Activated T-cell treated with anti-CD3 and anti-CD28 coated beads for 4 hours (primary cell): Measurements from ENCODE around the gene LGMN.
"Not testable (repeated sequence)": the region's sequence is repeated elsewhere in the genome, so short reads cannot be mapped to it uniquely, and the experiment has no call there.

Experiments
- DNase-seq: peaks from one replicate; pipeline ENCODE4 v3.0.0-alpha.2; 2020

The LGMN gene

GRCh38 chr14:92748259-92749016, at the start of gene LGMN:
LGMN (minus strand) TSS chr14:92748627; CDS start chr14:92732786, 15,841 bp downstream.
- DNase-seq = peak; percentile 75

- no peak for DNase-seq
These were observed 46.5 kb upstream of the LGMN start for GRCh38 chr14:92794961-92795360.

DNA sequence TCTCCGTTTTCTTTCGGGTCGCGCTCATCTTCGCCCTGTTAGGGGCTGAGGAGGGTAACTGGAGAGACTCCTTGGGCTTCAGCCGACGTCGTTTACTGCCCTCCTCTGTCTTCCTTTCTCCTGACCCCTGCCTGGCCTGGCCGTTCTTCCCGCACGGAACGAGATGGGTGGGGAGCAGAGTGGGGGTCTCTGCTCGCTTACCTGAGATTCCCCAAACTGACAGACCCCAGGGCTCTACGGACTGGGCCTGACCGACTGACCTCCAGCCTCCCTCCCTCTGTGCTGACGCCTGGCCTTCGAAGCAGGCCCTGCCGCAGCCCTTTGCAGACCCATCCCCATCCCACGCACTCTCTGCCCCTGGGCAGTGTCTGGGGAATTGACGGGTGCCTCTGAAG, 46.1 kb upstream of the LGMN start:
- no peak for DNase-seq

GRCh38 chr14:92793709-92794546, 45.5 kb upstream of the LGMN start, which contains the start of gene GOLGA5:
GOLGA5 (plus strand) TSS chr14:92794305; CDS start chr14:92797438, 3,133 bp downstream.
- peak; percentile 97 for DNase-seq

DNA sequence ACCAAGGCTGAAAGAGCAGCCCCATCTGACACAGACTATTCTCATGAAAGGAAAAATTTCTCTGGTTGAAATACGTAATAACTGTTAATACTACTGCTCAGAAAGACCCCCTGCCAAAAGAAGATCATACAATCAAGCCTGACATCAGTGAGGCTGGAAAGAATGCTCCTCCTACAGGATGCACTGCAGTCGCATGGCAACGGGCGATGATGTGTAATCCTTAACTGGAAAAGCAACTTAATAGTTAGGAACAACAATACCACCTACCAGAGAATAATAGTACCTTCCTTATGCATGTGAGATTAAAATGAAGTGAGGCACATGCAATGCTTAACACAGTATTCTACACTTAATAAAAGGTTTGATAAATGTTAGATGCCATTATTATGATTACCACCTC, 44.5 kb upstream of the LGMN start:
- DNase-seq = no peak

GRCh38 chr14:92789457-92790089, 41.1 kb upstream of the LGMN start:
- no peak for DNase-seq

DNA sequence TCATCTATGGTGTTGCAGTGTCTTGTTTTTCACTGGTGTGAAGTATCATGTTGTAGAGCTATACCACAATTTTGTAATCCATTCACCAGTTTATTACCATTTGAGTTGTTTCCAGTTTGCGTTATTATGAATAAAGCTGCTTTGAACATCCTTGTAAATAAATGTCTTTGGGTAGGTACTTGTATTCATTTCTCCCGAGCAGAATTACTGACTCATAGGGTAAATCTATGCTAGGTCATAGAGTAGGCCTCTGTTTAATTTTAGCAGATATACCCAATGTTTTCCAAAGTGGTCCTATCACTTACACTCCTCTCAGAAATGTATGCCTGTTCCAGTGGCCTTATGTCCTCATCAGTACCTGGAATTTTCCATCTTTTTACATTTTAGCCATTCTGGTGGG, 39.1 kb upstream of the LGMN start:
- no peak for DNase-seq

DNA sequence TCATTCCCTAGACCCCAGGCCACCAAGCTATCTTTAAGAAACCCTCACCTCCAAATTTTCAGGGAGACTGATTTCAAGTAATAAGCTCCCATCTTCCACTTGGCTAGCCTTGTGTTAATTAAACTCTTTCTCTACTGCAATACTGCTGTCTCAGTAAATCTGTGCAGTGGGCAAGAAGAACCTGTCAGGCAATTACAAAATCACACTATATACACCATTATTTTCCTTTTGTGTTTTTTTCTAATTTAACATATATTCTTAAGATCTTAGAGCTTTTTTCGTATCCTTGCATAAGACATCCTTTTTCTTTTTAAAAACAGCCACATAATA, 38.0 kb upstream of the LGMN start:
- DNase-seq = no peak

DNA sequence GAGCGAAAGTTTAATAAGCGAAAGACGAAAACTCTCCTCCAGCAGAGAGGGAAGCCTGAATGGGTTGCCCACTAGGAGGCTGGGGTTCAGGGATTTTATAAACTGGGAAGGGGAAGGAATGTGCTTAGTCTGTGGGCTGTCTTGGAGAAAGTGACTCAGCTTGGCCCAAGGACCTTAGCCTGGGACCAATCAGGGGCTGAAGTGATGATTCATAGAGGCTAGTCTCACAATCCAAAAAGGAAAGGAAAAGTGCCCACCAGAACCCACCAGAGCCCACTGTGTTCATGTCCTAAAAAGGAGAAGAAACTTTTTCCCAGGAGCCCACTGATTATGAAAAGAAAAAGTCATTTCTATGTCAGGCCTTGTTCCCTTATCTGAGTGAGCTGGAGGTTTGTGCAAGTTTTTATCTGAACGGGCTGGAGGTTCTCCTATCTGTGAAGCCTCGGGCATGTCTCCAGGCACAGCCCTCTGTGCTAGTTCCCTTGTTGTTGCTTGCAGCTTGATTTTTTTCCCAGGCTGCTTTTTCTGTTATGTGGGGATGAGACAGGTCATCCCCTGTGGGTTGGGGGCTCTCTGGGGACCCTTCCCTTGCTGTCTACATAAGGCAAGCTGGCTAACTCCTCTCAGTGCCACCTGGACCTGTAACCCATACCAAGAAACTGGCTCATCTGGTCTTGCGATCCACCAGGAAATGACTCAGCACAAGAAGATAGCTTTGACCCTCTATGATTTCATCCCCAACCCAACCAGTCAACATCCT, 37.4 kb upstream of the LGMN start:
- no peak for DNase-seq

DNA sequence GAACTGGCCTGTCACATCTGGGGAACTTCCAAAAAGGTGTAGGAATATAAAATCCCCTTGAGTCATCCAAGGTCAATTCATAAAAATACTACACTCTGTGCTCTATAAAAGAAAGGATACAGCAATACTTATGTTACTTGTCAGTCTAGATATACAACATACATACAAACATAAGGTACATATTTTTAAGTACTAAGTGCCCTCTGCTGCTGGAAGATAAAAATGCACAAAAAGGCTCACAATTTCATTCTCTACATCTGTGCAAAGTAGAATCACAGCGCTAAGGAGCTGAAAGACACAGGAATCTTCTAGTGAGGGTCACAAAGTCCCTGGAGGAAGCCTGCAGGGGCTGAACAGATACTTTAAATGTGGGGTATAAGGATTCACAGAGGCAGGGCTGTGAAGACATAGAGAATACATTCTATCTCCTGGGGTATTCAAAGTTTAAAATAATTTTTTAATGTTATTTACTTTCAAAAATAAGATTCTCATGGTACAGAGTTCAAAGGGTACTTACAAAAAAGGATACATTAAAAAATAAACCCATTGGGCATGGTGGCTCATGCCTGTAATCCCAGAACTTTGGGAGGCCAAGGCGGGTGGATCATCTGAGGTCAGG, 35.5 kb upstream of the LGMN start:
- peak; percentile 24 for DNase-seq

DNA sequence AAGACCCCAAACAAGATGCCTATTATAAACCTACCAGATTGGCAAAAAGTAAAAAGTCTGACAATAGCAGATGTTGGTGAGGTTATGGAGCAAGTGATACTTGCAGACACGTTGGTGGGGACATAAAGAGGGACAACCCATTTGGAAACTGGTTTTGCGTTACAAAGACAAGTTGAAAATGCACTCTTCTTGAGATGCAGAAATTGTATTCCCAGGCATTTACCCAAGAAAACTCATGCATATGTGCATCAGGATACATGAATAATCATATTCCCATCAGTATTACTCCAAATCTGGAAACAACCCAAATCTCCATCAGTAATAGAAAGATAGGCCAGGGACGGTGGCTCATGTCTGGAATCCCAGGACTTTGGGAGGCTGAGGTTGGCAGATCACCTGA, 32.9 kb upstream of the LGMN start:
- no peak for DNase-seq

DNA sequence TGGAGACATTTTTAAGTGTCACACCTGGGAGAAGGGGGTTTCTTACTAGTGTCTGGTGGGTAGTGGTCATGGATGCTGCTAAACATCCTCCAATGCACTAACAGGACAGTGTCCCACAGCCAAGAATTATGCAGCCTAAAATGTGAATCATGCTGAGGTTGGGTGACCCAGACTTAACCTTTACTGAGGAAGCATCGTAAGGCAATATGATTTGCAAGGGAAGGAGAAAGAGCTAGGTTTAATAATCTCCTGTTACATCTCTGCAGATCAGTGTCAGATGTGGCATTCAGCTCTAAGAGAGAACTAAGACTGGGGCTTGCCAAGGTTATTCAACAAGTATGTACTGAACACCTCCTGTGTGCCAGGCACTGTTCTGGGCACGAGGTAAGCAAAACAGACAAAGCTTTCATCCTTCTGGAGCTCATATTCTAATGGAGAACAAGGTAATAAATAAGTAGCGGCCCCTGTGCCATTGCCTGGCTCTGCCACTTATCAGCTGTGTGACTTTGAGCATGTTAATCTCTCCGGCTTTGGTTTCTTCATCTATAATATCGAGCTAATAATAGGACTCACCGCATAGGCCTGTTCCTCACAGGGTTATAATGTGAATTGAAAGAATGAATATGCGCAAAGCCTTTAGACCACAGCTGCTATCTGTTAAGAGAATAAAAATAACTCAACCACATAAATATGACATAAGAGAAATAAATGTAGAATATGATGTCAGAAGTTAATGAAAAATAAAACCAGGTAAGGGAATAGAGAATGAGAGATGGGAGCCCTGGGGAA, 32.2 kb upstream of the LGMN start:
- no peak for DNase-seq

DNA sequence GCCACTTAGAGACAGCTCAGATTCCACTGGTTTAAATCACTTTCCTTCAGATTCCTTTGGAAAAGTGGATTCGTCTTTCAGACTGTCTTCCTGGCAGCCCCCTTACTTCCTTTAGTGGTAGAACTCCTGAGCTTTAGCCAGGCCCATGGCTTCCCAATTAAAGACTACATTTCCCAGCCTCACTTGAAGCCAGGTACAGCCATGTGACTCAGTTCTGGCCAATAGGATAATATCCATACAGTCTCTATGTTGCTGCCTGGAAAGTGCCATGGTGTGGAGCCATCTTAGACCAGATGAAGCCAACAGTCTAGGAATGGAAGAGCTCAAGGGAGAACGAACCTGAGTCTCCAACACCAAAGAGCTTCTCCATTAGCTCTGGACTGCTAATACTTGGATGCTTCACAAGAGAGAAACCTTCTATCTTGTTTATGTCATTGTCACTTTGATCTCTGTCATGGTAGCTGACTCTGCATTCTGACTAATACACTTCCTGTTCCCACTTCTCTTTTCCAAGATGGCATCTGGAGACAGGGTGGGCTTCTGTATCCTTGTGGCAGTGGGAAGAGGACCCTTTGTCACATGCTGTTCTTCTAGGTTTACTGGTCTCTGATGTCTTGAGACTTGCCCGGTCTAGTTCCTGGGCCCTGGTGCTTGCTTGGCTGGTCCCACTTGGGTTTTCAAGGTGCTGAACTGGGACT, 30.6 kb upstream of the LGMN start:
- DNase-seq = not testable (repeated sequence)

DNA sequence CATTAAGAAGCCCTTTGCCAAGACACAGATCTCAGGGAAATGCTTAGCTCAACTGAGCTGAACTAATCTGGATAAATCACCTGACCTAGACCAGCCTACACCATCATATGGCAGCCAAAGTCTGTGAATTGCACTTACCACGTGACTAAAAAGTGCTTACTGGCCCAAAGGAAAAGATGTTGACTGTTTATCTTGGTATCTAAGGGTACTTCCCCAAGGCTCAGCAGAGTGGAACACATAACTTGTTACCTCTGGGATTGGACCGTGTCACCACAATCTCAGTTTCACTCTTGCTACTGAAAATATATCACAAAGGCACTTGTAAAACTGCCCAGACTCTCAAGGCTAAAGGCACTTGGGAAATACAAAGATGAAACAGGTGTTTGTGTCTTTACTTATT, 26.9 kb upstream of the LGMN start:
- DNase-seq = not testable (repeated sequence)

DNA sequence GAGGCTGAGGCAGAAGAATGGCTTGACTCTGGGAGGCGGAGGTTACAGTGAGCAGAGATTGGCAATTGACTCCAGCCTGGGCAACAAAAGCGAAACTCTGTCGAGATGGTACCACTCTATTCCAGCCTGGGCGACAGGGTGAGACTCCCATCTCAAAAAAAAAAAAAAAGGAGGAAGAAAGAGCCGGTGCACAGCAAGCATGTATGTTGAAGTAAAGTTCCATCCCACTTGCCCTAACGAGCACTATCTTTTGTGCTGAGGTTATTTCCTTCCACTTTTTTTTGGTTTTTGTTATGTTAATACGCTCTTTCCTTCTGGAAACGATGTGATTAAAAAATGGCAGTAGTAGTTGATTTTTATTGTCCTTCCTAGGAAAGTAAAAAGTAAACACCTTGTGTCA, 26.1 kb upstream of the LGMN start:
- no peak for DNase-seq

DNA sequence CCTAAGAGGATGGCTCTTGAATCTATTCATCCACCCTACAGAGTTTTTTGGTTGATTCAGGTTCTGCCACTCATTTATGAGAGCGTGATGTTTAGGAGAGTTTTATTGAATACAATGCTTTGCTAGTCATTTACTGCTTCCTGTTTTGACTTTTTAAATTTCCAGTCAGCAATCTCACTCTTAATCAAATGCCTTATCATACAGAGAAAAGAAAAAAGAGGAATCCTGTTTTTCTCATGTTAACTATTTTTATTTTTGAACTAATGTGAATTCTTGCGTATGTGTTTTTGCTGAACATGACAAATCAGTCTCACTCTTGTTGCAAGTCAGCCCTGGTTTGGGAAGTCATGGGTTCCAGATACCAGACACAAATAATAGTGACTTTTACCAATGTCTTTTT, 22.1 kb upstream of the LGMN start:
- no peak for DNase-seq

DNA sequence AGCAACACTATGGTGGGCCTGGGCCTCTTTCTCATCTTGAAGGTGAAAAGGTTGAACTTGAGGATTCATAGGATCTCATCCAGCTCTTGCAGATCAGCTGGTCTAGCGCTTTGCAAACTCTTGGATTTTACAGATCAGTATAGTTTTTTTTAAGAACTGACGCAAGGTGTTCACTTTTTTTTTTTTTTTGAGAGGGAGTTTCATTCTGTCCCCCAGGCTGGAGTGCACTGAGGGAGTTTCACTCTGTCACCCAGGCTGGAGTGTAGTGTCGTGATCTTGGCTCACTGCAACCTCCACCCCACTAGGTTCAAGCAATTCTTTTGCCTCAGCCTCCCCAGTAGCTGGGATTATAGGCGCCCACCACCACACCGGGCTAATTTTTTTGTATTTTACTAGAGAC, 20.4 kb upstream of the LGMN start:
- DNase-seq = no peak

- DNase-seq = not testable (repeated sequence)
These were observed 19.8 kb upstream of the LGMN start for GRCh38 chr14:92768236-92768635.

- not testable (repeated sequence) for DNase-seq
These were observed 15.5 kb upstream of the LGMN start for GRCh38 chr14:92763666-92764631.

DNA sequence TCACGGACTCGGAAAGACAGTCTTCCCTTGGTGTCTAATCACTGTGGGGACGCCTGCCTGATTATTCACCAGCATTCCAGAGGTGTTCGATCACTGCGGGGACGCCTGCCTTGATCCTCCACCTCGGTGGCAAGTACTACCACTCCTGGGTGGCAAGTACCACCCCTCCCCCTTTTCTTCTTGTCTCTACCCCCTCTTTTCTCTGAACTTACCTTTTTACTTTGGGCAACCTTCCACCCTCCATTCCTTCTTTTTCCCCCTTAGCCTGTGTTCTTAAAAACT, 12.0 kb upstream of the LGMN start:
- DNase-seq = no peak
